ENCODE measurements around the gene REEP1. TPM values are rescaled to one million over a fixed set of nuclear protein-coding genes. Genes with fewer than 3 reads are reported as not detected.
"Not testable (repeated sequence)": the region's sequence is repeated elsewhere in the genome, so short reads cannot be mapped to it uniquely, and the experiment has no call there.

Gene REEP1
- total RNA-seq, 3 donors from 2014 or later, result 0.13 to 0.35 TPM; not detected in 1

DNA sequence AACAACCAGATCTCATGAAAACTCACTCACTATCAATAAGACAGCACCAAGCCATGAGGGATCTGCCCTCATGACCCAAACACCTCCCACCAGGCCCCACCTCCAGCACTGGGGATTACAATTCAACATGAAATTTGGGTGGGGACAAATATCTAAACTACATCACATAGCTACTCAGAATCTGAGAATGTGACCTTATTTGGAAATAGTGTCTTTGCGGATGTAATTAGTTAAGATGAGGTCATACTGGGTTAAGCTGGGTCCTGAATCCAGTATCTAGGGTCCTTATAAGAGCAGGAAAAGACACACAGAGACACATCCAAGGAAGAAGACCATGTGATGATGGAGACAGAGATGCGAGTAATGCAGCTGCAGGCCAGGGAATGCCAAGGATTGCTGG lies 27.5 kb upstream of the REEP1 start:
- H3K27me3 Mint-ChIP-seq (ENCODE audit: low read depth), result no peaks in the 10 kb centered on the region
- peaks cover 3% of the 10 kb centered on the region for H3K9me3 Mint-ChIP-seq
- no peaks in the 10 kb centered on the region for H3K36me3 Mint-ChIP-seq (ENCODE audit: insufficient read depth)
- H3K4me1 Mint-ChIP-seq (ENCODE audit: low read depth), result peaks cover 24% of the 10 kb centered on the region
- H3K4me3 Mint-ChIP-seq, result no peak overlapping the region
- no peak for ATAC-seq
- DNase-seq, result no peak

DNA sequence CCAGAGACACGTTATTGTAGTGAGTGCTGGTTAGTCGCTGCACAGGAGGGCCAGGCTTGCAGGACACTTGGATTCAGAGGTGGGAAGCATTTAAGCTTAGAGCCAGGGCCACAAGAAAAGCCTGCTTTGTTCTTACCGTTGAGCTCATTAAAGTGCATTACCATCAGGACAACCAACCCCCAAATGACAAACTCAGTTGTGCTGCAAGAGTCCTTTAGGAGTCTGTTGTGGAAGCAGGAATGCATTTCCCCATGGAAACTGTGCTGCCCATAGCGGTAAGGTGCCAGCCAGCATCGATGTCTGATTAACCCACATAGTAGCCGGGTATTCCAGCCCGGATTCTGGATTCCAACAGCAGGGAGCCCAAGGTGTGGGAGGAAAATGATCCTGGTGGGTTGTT lies 23.4 kb upstream of the REEP1 start:
- no peaks in the 10 kb centered on the region for H3K4me1 Mint-ChIP-seq (ENCODE audit: low read depth)
- H3K36me3 Mint-ChIP-seq (ENCODE audit: insufficient read depth), result no peaks in the 10 kb centered on the region
- no peaks in the 10 kb centered on the region for H3K9me3 Mint-ChIP-seq
- ATAC-seq (no peak), DNase-seq (no peak)
- H3K4me3 Mint-ChIP-seq, result no peak overlapping the region
- H3K27me3 Mint-ChIP-seq (ENCODE audit: low read depth), result peaks cover 6% of the 10 kb centered on the region

DNA sequence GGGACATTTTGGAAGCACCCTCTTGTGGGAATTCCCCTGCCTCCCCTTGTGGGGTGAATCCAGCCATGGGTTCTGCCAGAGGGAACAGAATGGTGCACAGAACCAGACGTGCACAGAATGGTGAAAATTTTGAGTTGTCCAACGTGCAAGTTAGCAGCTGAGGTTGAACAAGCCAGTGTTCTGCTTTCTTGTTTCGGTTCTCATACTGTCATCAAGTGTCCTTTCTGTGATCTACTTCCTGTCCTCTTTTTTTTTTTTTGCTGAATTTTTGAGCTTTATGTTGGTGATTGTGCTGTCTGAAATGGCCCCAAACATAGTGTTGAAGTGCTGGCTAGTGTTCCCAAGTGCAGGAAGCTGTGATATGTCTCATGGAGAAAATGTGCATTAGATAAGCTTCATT lies 21.5 kb upstream of the REEP1 start:
- H3K27me3 Mint-ChIP-seq (ENCODE audit: low read depth), result peaks cover 9% of the 10 kb centered on the region
- no peaks in the 10 kb centered on the region for H3K36me3 Mint-ChIP-seq (ENCODE audit: insufficient read depth)
- no peak overlapping the region for H3K4me3 Mint-ChIP-seq
- ATAC-seq, result no peak
- H3K4me1 Mint-ChIP-seq (ENCODE audit: low read depth), result no peaks in the 10 kb centered on the region
- no peaks in the 10 kb centered on the region for H3K9me3 Mint-ChIP-seq
- no peak for DNase-seq

DNA sequence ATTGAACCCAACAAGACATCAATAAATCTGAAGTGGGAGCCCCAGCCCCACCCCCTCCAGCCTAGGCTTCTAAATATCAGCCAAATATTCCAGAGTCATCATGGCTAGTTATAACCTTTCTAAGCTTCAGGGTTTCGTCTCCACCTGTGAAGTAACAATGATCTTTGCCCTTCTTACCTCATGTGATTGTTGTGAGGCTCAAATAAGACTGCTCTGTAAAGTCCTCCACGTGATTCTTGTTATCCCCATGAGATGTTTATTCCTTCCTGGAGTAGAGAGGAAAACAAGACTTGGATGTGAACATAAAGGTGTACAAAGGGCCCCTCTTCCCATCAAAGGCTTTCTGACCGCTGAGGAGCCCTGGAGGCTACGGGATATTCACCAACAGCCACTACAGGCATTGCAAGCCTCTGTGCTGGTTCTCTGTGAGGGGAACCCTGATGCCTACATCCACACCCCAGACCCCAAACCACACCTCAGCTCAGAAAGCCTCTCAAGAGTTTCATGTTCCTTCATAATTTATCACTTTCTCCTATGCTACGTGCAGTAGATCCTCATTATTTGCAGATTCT lies 20.1 kb upstream of the REEP1 start:
- Mint-ChIP-seq H3K9me3 (no peaks in the 10 kb centered on the region), H3K4me1 (ENCODE audit: low read depth) (no peaks in the 10 kb centered on the region), H3K4me3 (no peak overlapping the region), H3K27me3 (ENCODE audit: low read depth) (peaks cover 13% of the 10 kb centered on the region), H3K36me3 (ENCODE audit: insufficient read depth) (no peaks in the 10 kb centered on the region)
- no peak for ATAC-seq
- DNase-seq, result no peak

DNA sequence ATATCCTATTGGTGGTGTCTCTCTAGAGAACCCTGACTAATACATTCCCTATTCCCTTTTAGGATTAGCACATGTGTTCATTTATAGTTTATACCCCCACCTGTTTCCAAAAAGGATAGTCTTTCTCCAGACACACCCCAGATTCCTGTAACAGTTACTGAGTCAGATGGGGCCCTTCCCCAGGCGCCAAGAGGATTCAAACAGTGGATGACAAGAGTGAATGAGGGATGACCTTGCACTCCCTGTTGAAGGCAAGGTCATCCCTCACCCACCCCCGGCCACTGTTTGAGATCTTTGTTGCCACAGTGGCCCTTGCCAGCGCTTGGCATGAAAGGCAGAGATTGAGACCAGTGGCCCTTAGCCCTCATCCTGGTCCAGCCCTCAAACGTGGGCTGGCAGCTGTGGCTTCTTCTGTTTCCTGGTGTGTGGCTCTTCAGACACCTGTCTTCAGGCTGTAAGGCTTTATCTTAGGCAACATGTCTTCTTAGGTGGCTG lies 15.3 kb upstream of the REEP1 start:
- Mint-ChIP-seq H3K36me3 (ENCODE audit: insufficient read depth) (no peaks in the 10 kb centered on the region), H3K9me3 (no peaks in the 10 kb centered on the region), H3K4me3 (no peak overlapping the region), H3K27me3 (ENCODE audit: low read depth) (peaks cover 22% of the 10 kb centered on the region), H3K4me1 (ENCODE audit: low read depth) (no peaks in the 10 kb centered on the region)
- no peak for ATAC-seq
- no peak for DNase-seq

DNA sequence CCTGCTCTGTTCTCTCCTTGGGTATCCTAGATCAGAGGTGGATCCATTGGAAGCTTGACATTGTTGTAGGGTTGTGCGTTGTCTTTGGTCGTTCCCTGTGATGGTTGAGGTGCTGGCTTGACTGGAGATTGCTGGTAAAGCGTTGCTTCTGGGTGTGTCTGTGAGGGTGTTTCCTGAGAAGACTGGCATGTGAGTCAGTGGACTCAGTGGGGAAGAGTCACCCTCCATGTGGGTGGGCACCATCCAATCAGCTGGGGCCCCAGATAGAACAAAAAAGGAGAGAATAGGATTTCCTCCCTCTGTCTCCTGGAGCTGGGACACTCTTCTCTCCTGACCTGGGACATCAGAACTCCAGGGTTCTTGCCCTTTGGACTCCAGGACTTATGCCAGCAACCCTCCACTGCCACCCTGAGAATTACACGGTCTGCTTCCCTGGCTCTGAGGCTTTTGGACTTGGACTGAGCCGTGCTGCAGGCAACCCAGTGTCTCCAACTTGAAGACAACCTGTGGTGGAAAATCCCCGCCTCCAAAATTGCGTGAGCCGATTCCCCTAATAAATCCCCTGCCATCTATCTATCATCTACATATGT lies 14.8 kb upstream of the REEP1 start:
- H3K4me1 Mint-ChIP-seq (ENCODE audit: low read depth), result no peaks in the 10 kb centered on the region
- H3K9me3 Mint-ChIP-seq, result no peaks in the 10 kb centered on the region
- H3K27me3 Mint-ChIP-seq (ENCODE audit: low read depth), result peaks cover 24% of the 10 kb centered on the region
- H3K36me3 Mint-ChIP-seq (ENCODE audit: insufficient read depth), result no peaks in the 10 kb centered on the region
- H3K4me3 Mint-ChIP-seq, result no peak overlapping the region
- no peak for ATAC-seq
- DNase-seq, result no peak

DNA sequence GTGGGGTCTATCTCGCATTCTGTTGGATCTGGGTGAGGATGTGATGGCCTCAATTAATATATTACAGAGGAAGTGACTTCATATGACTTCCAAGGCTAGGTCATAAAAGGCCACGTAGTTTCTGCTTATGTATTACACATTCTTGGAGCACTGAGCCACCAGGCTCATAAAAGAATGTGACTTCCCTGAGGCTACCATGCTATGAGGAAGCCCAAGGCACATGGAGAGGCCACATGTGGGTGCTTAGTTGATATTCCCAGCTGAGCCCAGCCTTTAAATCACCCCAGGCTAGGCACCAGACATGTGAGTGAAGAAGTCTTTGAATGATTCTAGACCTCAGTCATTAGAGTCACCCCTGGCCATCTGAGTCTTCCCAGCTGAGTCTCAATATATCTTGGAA lies 13.3 kb upstream of the REEP1 start:
- Mint-ChIP-seq H3K27me3 (ENCODE audit: low read depth) (peaks cover 34% of the 10 kb centered on the region), H3K4me3 (no peak overlapping the region), H3K4me1 (ENCODE audit: low read depth) (no peaks in the 10 kb centered on the region), H3K36me3 (ENCODE audit: insufficient read depth) (no peaks in the 10 kb centered on the region), H3K9me3 (no peaks in the 10 kb centered on the region)
- DNase-seq (no peak), ATAC-seq (no peak)

DNA sequence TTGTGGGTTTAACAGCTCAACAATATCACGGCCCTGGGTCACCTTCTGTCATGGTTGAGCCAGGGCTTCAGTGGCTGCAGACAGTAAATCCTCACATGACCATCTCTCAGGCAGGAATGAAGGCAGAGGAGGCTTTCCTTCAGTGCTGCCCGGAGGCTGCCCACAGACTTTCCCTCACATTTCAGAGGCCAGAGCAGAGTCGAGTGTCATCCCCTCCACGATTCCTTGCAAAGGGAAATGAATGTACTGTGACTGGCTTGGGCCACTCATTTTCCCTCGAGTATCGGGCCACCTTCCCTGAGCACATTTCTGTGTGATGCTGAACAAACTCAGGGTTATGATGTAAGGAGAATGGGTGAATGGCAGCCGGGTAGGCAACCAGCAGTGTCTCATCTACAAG lies 10.0 kb upstream of the REEP1 start:
- peaks cover 3% of the 10 kb centered on the region for H3K9me3 Mint-ChIP-seq
- peaks cover 2% of the 10 kb centered on the region for H3K36me3 Mint-ChIP-seq (ENCODE audit: insufficient read depth)
- DNase-seq (no peak), ATAC-seq (no peak)
- peaks cover 29% of the 10 kb centered on the region for H3K27me3 Mint-ChIP-seq (ENCODE audit: low read depth)
- H3K4me3 Mint-ChIP-seq, result no peak overlapping the region
- no peaks in the 10 kb centered on the region for H3K4me1 Mint-ChIP-seq (ENCODE audit: low read depth)

DNA sequence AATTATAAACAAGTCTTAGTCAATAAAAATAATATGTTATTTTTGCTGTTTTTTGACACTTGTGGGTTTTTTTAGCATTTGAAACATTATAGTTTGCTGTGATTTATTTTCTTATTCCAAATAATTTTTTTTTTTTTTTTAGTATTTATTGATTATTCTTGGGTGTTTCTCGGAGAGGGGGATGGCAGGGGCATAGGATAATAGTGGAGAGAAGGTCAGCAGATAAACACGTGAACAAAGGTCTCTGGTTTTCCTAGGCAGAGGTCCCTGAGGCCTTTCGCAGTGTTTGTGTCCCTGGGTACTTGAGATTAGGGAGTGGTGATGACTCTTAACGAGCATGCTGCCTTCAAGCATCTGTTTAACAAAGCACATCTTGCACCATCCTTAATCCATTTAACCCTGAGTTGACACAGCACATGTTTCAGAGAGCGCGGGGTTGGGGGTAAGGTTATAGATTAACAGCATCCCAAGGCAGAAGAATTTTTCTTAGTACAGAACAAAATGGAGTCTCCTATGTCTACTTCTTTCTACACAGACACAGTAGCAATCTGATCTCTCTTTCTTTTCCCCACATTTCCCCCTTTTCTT lies 8.5 kb upstream of the REEP1 start:
- H3K4me3 Mint-ChIP-seq; DNase-seq; H3K4me1 Mint-ChIP-seq (ENCODE audit: low read depth); H3K36me3 Mint-ChIP-seq (ENCODE audit: insufficient read depth); ATAC-seq: not testable (repeated sequence)
- H3K9me3 Mint-ChIP-seq, result peaks cover 12% of the 10 kb centered on the region
- peaks cover 33% of the 10 kb centered on the region for H3K27me3 Mint-ChIP-seq (ENCODE audit: low read depth)

DNA sequence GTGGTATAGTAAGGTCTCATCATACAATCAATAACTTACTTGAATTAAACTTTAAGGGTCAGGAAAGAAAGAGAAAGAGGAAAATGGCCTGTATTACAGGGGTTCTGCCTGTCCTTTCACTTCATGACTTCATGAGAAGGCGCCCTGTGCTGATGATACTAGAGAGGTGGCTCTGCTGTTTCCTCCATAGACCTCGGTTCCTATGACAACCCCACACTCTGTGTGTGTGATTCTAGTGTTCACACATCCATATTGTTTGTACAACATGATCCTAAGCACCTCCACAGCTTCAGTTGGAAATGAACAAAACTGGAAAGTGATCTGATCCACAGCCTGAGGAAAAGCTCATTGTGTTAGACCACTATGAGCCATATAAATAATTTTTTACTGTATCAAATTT lies 7.0 kb upstream of the REEP1 start:
- Mint-ChIP-seq H3K36me3 (ENCODE audit: insufficient read depth) (peaks cover 2% of the 10 kb centered on the region), H3K4me3 (no peak overlapping the region), H3K9me3 (peaks cover 20% of the 10 kb centered on the region), H3K4me1 (ENCODE audit: low read depth) (no peaks in the 10 kb centered on the region), H3K27me3 (ENCODE audit: low read depth) (peaks cover 46% of the 10 kb centered on the region)
- ATAC-seq, result no peak
- DNase-seq, result no peak

DNA sequence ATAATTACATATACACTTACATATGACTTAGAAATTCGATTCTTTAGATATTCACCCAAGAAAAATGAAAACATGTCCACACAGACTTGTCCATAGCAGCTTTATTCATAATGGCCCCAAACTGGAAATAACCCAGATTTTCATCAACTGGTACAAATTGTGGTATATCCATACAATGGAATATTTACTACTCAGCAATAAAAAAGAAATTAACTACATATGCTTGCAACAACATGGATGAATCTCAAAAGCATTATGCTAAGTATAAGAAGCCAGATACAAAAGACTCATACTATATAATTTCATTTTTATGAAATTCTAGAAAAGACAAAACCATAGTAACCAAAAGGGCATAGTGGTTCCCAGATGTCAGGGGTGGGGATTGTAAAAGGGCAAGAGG lies 5.1 kb upstream of the REEP1 start:
- DNase-seq (no peak), ATAC-seq (no peak)
- H3K27me3 Mint-ChIP-seq (ENCODE audit: low read depth), result peaks cover 52% of the 10 kb centered on the region

DNA sequence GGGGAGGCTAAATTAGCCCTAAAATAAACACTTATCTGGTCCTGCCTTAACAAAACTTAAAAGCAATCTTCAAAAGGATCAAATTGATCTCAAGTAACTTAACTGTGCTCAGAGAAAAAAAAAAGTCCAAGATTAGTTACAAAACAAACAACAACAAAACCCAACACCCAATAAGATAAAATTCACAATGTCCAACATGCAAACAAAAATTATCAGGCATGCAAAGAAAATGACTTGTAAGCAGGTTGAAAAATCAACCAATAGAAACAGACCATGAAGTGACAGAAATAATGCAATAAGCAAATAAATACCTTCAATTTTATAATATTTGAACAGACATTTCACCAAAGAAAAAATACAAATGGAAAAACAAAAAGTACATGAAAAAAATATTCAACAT lies 4.0 kb upstream of the REEP1 start:
- ATAC-seq, result no peak

More for the DNA sequence above, 5.1 kb upstream of the REEP1 start:
- peaks cover 20% of the 10 kb centered on the region for H3K9me3 Mint-ChIP-seq
- no peak overlapping the region for H3K4me3 Mint-ChIP-seq
- peaks cover 4% of the 10 kb centered on the region for H3K4me1 Mint-ChIP-seq (ENCODE audit: low read depth)
- H3K36me3 Mint-ChIP-seq (ENCODE audit: insufficient read depth), result peaks cover 2% of the 10 kb centered on the region

DNA sequence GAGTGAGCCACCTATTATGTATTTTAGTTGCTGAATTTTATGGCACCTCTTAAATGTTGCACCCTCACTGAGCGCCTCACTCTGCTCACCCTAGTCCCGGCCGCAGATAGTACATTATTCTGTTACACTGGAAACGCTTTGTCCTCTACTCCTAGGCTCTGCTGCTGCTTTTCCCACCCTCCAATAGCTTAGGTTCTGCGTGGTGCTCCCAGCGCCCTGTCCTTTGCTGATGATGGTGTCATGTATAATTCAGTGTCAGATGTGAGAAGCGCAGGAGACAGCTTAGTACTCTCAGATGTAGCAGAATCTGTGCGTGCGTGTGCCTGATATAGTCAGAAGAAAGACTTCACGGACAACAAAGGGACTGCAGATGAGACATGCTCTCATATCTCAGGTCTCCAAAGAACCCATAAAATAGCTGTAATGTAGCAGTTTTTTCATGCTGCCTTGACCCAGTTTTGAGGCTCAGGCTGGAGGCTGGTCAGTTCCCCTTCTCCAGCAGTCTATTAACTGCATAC lies 1.4 kb upstream of the REEP1 start:
- H3K9me3 Mint-ChIP-seq, result peaks cover 20% of the 10 kb centered on the region
- peak overlapping the region; percentile 20 for H3K4me3 Mint-ChIP-seq
- peaks cover 66% of the 10 kb centered on the region for H3K27me3 Mint-ChIP-seq (ENCODE audit: low read depth)
- DNase-seq (no peak), ATAC-seq (no peak)
- peaks cover 2% of the 10 kb centered on the region for H3K36me3 Mint-ChIP-seq (ENCODE audit: insufficient read depth)
- H3K4me1 Mint-ChIP-seq (ENCODE audit: low read depth), result peaks cover 16% of the 10 kb centered on the region

More for the DNA sequence above, 4.0 kb upstream of the REEP1 start:
- Mint-ChIP-seq H3K4me1 (ENCODE audit: low read depth) (peaks cover 9% of the 10 kb centered on the region), H3K36me3 (ENCODE audit: insufficient read depth) (peaks cover 2% of the 10 kb centered on the region), H3K9me3 (peaks cover 20% of the 10 kb centered on the region), H3K4me3 (no peak overlapping the region), H3K27me3 (ENCODE audit: low read depth) (peaks cover 52% of the 10 kb centered on the region)
- DNase-seq, result no peak

DNA sequence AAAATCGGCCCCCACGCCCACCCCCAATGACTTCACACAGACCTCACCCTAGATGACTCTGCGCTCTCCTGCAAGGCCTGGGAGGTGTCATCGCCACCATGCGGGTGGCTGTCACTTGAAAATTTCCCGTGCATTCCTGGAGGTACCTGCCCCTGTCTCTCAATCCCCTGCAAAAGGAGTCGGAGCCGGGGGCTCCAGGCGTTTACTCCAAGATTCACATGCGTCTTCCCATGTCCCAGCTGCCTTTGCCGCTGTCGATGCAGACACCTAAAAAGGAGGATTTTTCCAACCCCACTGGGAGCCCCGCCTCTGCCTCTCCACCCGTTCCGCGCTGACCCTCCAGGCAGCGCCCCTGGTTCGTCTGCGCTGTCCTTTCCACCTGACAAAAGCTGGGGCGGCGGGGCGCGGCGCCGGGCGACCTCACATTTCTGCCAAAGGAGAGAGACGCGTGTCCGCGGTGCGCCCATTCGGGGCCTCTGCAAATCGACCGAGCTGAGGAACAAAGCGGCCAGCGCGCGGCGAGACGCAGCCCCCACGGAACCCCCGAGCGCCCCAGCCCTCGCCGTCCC lies 667 bp downstream of the REEP1 start:
- peak overlapping the region; percentile 75 for H3K4me3 Mint-ChIP-seq
- DNase-seq (no peak), ATAC-seq (peak; percentile 15 to 32)
- peaks cover 16% of the 10 kb centered on the region for H3K4me1 Mint-ChIP-seq (ENCODE audit: low read depth)
- H3K36me3 Mint-ChIP-seq (ENCODE audit: insufficient read depth), result no peaks in the 10 kb centered on the region
- peaks cover 66% of the 10 kb centered on the region for H3K27me3 Mint-ChIP-seq (ENCODE audit: low read depth)
- H3K9me3 Mint-ChIP-seq, result peaks cover 17% of the 10 kb centered on the region

Measured in activated T-cell treated with anti-CD3 and anti-CD28 coated beads, Interleukin-2, amount 50 U/mL, for 4 hours (primary cell).